GM12878 (cell line): Measurements from ENCODE around the gene MCM5. TPM values are rescaled to one million over a fixed set of nuclear protein-coding genes. Genes with fewer than 3 reads are reported as not detected.

Source experiments
- ATAC-seq: fragments of 200-7000 bp; cut with Tn5 transposase; 3 replicates; pipeline ENCODE4 v1.9.1; 2020; ENCODE audit warnings: mild to moderate bottlenecking, moderate library complexity
- BruUV-seq: library from RNA; stranded (reverse); fragments of 400-500 nt; replicated peaks from 2 replicates; lab custom pipeline; 2021; lab: Mats Ljungman, UMichigan
- CTCF ChIA-PET: fragments of 300-600 bp; sonication (Branson Sonifier 250); formaldehyde crosslinking; extraction: SDS; loops from one replicate; lab custom pipeline; 2021; ENCODE audit warnings: inconsistent platforms; lab: Yijun Ruan, JAX
- POLR2A ChIA-PET: fragments of 350-600 bp; formaldehyde crosslinking; extraction: SDS; loops from one replicate; lab custom pipeline; 2021; ENCODE audit warnings: inconsistent platforms; lab: Charles Lee
- RAD21 ChIA-PET: fragments of 300-600 bp; sonication (Branson Sonifier 250); formaldehyde crosslinking; loops from one replicate; lab custom pipeline; 2023; ENCODE audit warnings: antibody characterized with exemption; ENCODE audit not compliant: unreplicated experiment; lab: Charles Lee
- SMC1A ChIA-PET: fragments of 300-600 bp; sonication (Branson Sonifier 250); formaldehyde crosslinking; loops from one replicate; lab custom pipeline; 2023; ENCODE audit not compliant: unreplicated experiment, uncharacterized antibody; lab: Charles Lee
- DNase-seq: peaks from one replicate; pipeline ENCODE4 v3.0.0-alpha.2; 2011; ENCODE audit warnings: low read depth, low spot score
- FAIRE-seq: peaks from 3 replicates; lab custom pipeline; 2011; peaks lifted over from hg19 to GRCh38; lab: Jason Lieb, UNC
- H2AFZ ChIP-seq: 2 replicates; pipeline ENCODE4 v1.6.0; 2011; ENCODE audit warnings: low read depth, low read length, control low read depth; ENCODE audit not compliant: control insufficient read depth
- H3K27ac ChIP-seq: 2 replicates; pipeline ENCODE4 v1.5.1; 2011; ENCODE audit warnings: control low read depth; ENCODE audit not compliant: control insufficient read depth, insufficient read depth
- H3K27me3 ChIP-seq, 2 experiments: replicated peaks in 1 of 2; 2 replicates each; pipeline versions ENCODE4 v1.6.0 to v1.6.1; 2011; ENCODE audit warnings: low read length in 1 of 2; ENCODE audit not compliant: control insufficient read depth in 2 of 2, insufficient read depth in 2 of 2
- H3K36me3 ChIP-seq, 2 experiments: 2 replicates each; pipeline ENCODE4 v1.5.1; 2011; ENCODE audit warnings: low read length in 1 of 2; ENCODE audit not compliant: control insufficient read depth in 2 of 2, insufficient read depth in 2 of 2
- H3K4me1 ChIP-seq: 2 replicates; pipeline ENCODE4 v1.6.1; 2011; ENCODE audit warnings: mild to moderate bottlenecking, low read length, moderate library complexity, mixed read lengths; ENCODE audit not compliant: control insufficient read depth, insufficient read depth
- H3K4me2 ChIP-seq: 2 replicates; pipeline ENCODE4 v1.6.0; 2011; ENCODE audit warnings: control low read depth; ENCODE audit not compliant: control insufficient read depth, insufficient read depth
- H3K4me3 ChIP-seq: fragments of 200-600 bp; sonication (generic); 2 replicates; pipeline ENCODE4 v1.5.1; 2016
- H3K79me2 ChIP-seq: 2 replicates; pipeline ENCODE4 v1.6.0; 2011; ENCODE audit warnings: low read length; ENCODE audit not compliant: control insufficient read depth, insufficient read depth
- H3K9ac ChIP-seq: 2 replicates; pipeline ENCODE4 v1.8.0; 2011; ENCODE audit warnings: low read length, control low read depth, mixed read lengths; ENCODE audit not compliant: control insufficient read depth, insufficient read depth
- H3K9me3 ChIP-seq: replicated peaks from 3 replicates; pipeline ENCODE4 v1.5.1; 2011; ENCODE audit warnings: mild to moderate bottlenecking, low read length; ENCODE audit not compliant: control insufficient read depth, insufficient read depth
- H4K20me1 ChIP-seq: 2 replicates; pipeline ENCODE4 v1.6.0; 2011; ENCODE audit not compliant: control insufficient read depth, insufficient read depth
- BCL11A ChIP-seq: IDR thresholded peaks from 2 replicates; pipeline ENCODE4 v1.6.1; 2011; ENCODE audit warnings: low read depth, low read length
- CBX3 ChIP-seq: fragments of 200-600 bp; sonication (generic); IDR thresholded peaks from 2 replicates; pipeline ENCODE4 v1.6.1; 2016; ENCODE audit warnings: low read depth, borderline replicate concordance
- FOXK2 ChIP-seq: fragments of 450-650 bp; IDR thresholded peaks from 2 replicates; pipeline ENCODE4 v1.6.1; 2017; ENCODE audit warnings: mild to moderate bottlenecking, moderate library complexity
- HDGF ChIP-seq: fragments of 450-650 bp; IDR thresholded peaks from 2 replicates; pipeline ENCODE4 v1.6.1; 2016; ENCODE audit warnings: antibody characterized with exemption
- IKZF2 ChIP-seq, 2 experiments: fragments of 450-650 bp; IDR thresholded peaks; 2 replicates each; pipeline ENCODE4 v1.6.1; 2017; ENCODE audit warnings: mild to moderate bottlenecking in 2 of 2, moderate library complexity in 2 of 2
- IRF4 ChIP-seq: IDR thresholded peaks from 2 replicates; pipeline ENCODE4 v1.6.1; 2011; ENCODE audit warnings: low read depth, low read length
- KAT2A ChIP-seq: conservative IDR thresholded peaks from 2 replicates; pipeline ENCODE4 v1.6.1; 2011; ENCODE audit warnings: low read depth, low read length; ENCODE audit not compliant: control insufficient read depth
- MEF2B ChIP-seq: fragments of 450-650 bp; IDR thresholded peaks from 2 replicates; pipeline ENCODE4 v1.6.1; 2018; ENCODE audit warnings: mild to moderate bottlenecking, moderate library complexity; ENCODE audit not compliant: partially characterized antibody, poor library complexity, severe bottlenecking
- MYB ChIP-seq: fragments of 150-350 bp; IDR thresholded peaks from 2 replicates; pipeline ENCODE4 v1.6.1; 2014; ENCODE audit warnings: mild to moderate bottlenecking, low read depth, low read length, borderline replicate concordance
- NFYA ChIP-seq: IDR thresholded peaks from 2 replicates; pipeline ENCODE4 v1.6.1; 2011; ENCODE audit warnings: low read depth, mild to moderate bottlenecking, low read length, improper control_type of control experiment, borderline replicate concordance
- PAX8 ChIP-seq: fragments of 450-650 bp; IDR thresholded peaks from 2 replicates; pipeline ENCODE4 v1.6.1; 2017; ENCODE audit warnings: mild to moderate bottlenecking, moderate library complexity
- RFX5 ChIP-seq: IDR thresholded peaks from 2 replicates; pipeline ENCODE4 v1.6.1; 2011; ENCODE audit warnings: low read depth, low read length, improper control_type of control experiment
- STAT1 ChIP-seq: fragments of 450-650 bp; conservative IDR thresholded peaks from 2 replicates; pipeline ENCODE4 v1.6.1; 2014; ENCODE audit warnings: antibody characterized with exemption, mild to moderate bottlenecking
- SUZ12 ChIP-seq: fragments of 200-600 bp; sonication (generic); IDR thresholded peaks from one replicate; pipeline ENCODE4 v1.6.1; 2018; ENCODE audit warnings: antibody characterized with exemption, mild to moderate bottlenecking; ENCODE audit not compliant: unreplicated experiment
- YBX1 ChIP-seq: fragments of 450-650 bp; IDR thresholded peaks from 2 replicates; pipeline ENCODE4 v1.6.1; 2016; ENCODE audit warnings: antibody characterized with exemption
- ZNF207 ChIP-seq: fragments of 450-650 bp; IDR thresholded peaks from 2 replicates; pipeline ENCODE4 v1.6.1; 2014; ENCODE audit warnings: antibody characterized with exemption, mild to moderate bottlenecking, borderline replicate concordance
- ZSCAN29 ChIP-seq: fragments of 450-650 bp; IDR thresholded peaks from 2 replicates; pipeline ENCODE4 v1.6.1; 2017; ENCODE audit warnings: mild to moderate bottlenecking, moderate library complexity
- WGBS: methylation state at CpG from one replicate; pipeline ENCODE4 v1.1.6; 2016; ENCODE audit warnings: low lambda C conversion rate; ENCODE audit not compliant: insufficient replicate concordance, insufficient coverage; ENCODE audit errors: missing lambda C conversion rate; 5-methylcytosine and 5-hydroxymethylcytosine counted together
- in situ Hi-C: fragments of 300-500 bp; cut with MboI; formaldehyde crosslinking; loops from 9 replicates; pipeline ENCODE4 v1.14.3; 2018; ENCODE audit warnings: mixed read lengths
- intact Hi-C: fragments of 100-400 bp; cut with micrococcal nuclease; formaldehyde crosslinking; loops from one replicate; pipeline ENCODE4 v1.14.2; 2022; ENCODE audit not compliant: unreplicated experiment
- polyA plus RNA-seq, 11 experiments: library from polyadenylated mRNA; depleted of rRNA in 4 of 11; unstranded in 6 of 11; stranded (reverse) in 5 of 11; fragments of >200 nt; fragmentation: Nextera tagmentation in 4 of 11; fragmentation: Illumina TruSeq in 1 of 11; extraction: Ambion mirVana in 4 of 11; extraction: Trizol in 1 of 11; gene quantifications; 1 replicate in 1 of 11; 2 replicates in 10 of 11; pipeline versions ENCODE4 v1.2.1 to v1.2.3, GENCODE V29; 2011 to 2016; ENCODE audit warnings: inconsistent platforms in 2 of 11, missing spikeins in 2 of 11, low read depth in 1 of 11
- total RNA-seq, 4 experiments: library from RNA; depleted of rRNA in 3 of 4; stranded (reverse); fragments of >200 nt in 3 of 4; fragmentation: Illumina TruSeq in 1 of 4; extraction: Trizol in 1 of 4; gene quantifications; 2 replicates each; pipeline versions ENCODE4 v1.2.1 to v1.2.3, GENCODE V29; 2013 to 2021
- TF ChIP-seq, protein P1 (sequence below): IDR thresholded peaks from 2 replicates; pipeline ENCODE4 v1.6.1; 2012; ENCODE audit warnings: low read depth, low read length, improper control_type of control experiment

Gene MCM5
- total and polyA plus RNA-seq, 10 of the 15 experiments (the other 5 are each of a cell fraction or from before 2014, with no cell fraction given) = 14.1 to 360 (median 164) TPM

DNA sequence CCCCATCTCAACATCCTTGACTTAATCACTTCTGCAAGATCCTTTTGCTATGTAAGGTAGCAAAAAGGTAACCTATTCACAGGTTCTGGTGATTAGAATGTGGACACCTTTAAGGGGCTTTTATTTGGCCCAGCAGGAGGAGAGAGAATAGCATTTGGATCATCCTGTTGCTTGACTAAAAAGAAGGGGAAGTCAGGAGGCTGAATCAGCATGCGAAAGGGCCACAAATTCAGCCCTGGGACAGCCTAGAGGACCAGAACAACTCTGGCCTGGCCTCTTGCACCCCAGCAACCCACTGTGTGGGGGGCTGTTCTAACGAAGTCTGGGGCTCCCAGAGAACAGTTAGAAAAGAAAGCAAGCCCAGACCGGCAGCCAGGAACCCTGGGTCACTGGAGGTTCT, 22.2 kb upstream of the MCM5 start:
- H3K4me2 ChIP-seq = no peak overlapping the region
- no peak for FAIRE-seq
- no peak for ATAC-seq

More for the DNA sequence above, 22.2 kb upstream of the MCM5 start:
- Histone ChIP-seq H3K9me3 (no peaks in the 10 kb centered on the region), H2AFZ (no peak overlapping the region), H3K9ac (no peak overlapping the region; the same call in 1 of the 2 replicates), H3K4me3 (no peak overlapping the region), H3K27ac (peak overlapping the region; percentile 81), H3K79me2 (peaks cover 2% of the 10 kb centered on the region), H3K27me3 (no peaks in the 10 kb centered on the region), H3K4me1 (peaks cover 32% of the 10 kb centered on the region), H3K36me3 (no peaks in the 10 kb centered on the region), H4K20me1 (no peaks in the 10 kb centered on the region)
- ChIA-PET POLR2A (interaction anchor here (1.4 to 3.2 kb wide), 4 partner anchors 9 to 32 kb away, joined by 4 to 20 read pairs (median 4); no protein-coding TSS in a partner anchor), RAD21 (interaction anchor here (2.0 to 2.8 kb wide), 4 partner anchors 19 to 33 kb away, joined by 5 to 23 read pairs (median 15); no protein-coding TSS in a partner anchor), SMC1A (interaction anchor here (1.0 to 2.3 kb wide), 3 partner anchors 27 to 204 kb away, joined by 4 to 7 read pairs (median 7); no protein-coding TSS in a partner anchor), CTCF (interaction anchor here (1.7 kb wide), 1 partner anchor 32 kb away, joined by 4 read pairs; no protein-coding TSS in a partner anchor)
- intact Hi-C loops (loop anchor here (2.0 kb wide), 1 partner anchor 33 kb away; no protein-coding TSS in a partner anchor), in situ Hi-C loops (loop anchor here (25.0 kb wide), 1 partner anchor 1835 kb away; the partner anchor contains the start of gene SSTR3)
- 74% methylated on average over 3 of the region's 3 CpGs for WGBS
- TF ChIP-seq FOXK2 (no peak), IRF4 (no peak), PAX8 (no peak), STAT1 (no peak), YBX1 (no peak), RFX5 (no peak), MEF2B (no peak), ZNF207 (no peak), ZSCAN29 (no peak), NFYA (no peak), BCL11A (no peak), CBX3 (no peak), MYB (no peak), KAT2A (no peak), SUZ12 (no peak), HDGF (no peak), IKZF2 (IDR thresholded peaks at IDR 0.05) (no peak)
- TF ChIP-seq, protein P1, sequence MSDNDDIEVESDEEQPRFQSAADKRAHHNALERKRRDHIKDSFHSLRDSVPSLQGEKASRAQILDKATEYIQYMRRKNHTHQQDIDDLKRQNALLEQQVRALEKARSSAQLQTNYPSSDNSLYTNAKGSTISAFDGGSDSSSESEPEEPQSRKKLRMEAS = no peak
- no peak for DNase-seq
- BruUV-seq = no TSS peak
